ENCODE data around the gene SH3GL3.

DNA sequence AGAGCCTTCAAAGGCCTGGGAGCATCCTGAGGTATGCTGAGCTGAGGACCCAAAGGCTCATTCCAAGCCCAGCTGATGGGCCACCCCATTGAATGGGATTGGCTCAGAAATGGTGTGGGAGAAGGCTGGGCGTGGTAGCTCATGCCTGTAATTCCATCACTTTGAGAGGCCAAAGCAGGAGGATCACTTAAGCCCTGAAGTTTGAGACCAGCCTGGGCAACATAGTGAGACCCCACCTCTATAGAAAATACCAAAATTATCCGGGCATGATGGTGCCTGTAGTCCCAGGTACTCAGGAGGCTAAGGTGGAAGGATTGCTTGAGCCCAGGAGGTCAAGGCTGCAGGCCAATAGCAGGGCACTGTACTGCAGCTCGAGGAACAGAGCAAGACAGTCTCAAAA, 163.0 kb downstream of the SH3GL3 start:
- TF ChIP-seq, protein P1, sequence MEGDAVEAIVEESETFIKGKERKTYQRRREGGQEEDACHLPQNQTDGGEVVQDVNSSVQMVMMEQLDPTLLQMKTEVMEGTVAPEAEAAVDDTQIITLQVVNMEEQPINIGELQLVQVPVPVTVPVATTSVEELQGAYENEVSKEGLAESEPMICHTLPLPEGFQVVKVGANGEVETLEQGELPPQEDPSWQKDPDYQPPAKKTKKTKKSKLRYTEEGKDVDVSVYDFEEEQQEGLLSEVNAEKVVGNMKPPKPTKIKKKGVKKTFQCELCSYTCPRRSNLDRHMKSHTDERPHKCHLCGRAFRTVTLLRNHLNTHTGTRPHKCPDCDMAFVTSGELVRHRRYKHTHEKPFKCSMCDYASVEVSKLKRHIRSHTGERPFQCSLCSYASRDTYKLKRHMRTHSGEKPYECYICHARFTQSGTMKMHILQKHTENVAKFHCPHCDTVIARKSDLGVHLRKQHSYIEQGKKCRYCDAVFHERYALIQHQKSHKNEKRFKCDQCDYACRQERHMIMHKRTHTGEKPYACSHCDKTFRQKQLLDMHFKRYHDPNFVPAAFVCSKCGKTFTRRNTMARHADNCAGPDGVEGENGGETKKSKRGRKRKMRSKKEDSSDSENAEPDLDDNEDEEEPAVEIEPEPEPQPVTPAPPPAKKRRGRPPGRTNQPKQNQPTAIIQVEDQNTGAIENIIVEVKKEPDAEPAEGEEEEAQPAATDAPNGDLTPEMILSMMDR (IDR thresholded peaks at IDR 0.05; ENCODE audit: low read length) = no peak
- TF ChIP-seq EZH2 (IDR thresholded peaks at IDR 0.05; ENCODE audit: borderline replicate concordance, low read length) = no peak
